Activated CD4-positive, alpha-beta T cell treated with anti-CD3 and anti-CD28 coated beads, Interleukin-2, Interleukin-4, amounts not matched to agents 100 ng/mL and 50 ng/mL, durations not matched to agents 16 hours and 8 hours (primary cell): ENCODE results near the gene ERVFRD-1.
"Not testable (repeated sequence)": the region's sequence is repeated elsewhere in the genome, so short reads cannot be mapped to it uniquely, and the experiment has no call there.

ENCODE experiments used
- DNase-seq: peaks from one replicate; pipeline ENCODE4 v3.0.0-alpha.2; 2020; ENCODE audit warnings: low spot score

The ERVFRD-1 gene

GRCh38 chr6:11128608-11129007 lies 17.1 kb upstream of the ERVFRD-1 start:
- no peak for DNase-seq

- no peak for DNase-seq
These were observed 15.4 kb upstream of the ERVFRD-1 start for GRCh38 chr6:11126876-11127275.

GRCh38 chr6:11123978-11124377 lies 12.5 kb upstream of the ERVFRD-1 start:
- no peak for DNase-seq

- DNase-seq = no peak
These were observed 10.9 kb upstream of the ERVFRD-1 start for GRCh38 chr6:11122380-11122779.

GRCh38 chr6:11121851-11122250 lies 10.3 kb upstream of the ERVFRD-1 start:
- no peak for DNase-seq

GRCh38 chr6:11120271-11121005 lies 8.9 kb upstream of the ERVFRD-1 start:
- no peak for DNase-seq

GRCh38 chr6:11115808-11116536 lies 4.4 kb upstream of the ERVFRD-1 start:
- not testable (repeated sequence) for DNase-seq

- no peak for DNase-seq
These were observed 1.5 kb upstream of the ERVFRD-1 start for GRCh38 chr6:11113038-11113437.

GRCh38 chr6:11111769-11112437 lies 378 bp upstream of the ERVFRD-1 start:
- DNase-seq = no peak

GRCh38 chr6:11108726-11109125 lies 2.8 kb downstream of the ERVFRD-1 start:
- no peak for DNase-seq

- DNase-seq = no peak
These were observed 8.5 kb downstream of the ERVFRD-1 start for GRCh38 chr6:11103065-11103464.

GRCh38 chr6:11101417-11101816 lies 10.1 kb downstream of the ERVFRD-1 start:
- DNase-seq = no peak

GRCh38 chr6:11098004-11098403 lies 13.5 kb downstream of the ERVFRD-1 start:
- DNase-seq = no peak

- no peak for DNase-seq
These were observed 14.0 kb downstream of the ERVFRD-1 start for GRCh38 chr6:11097476-11097875.

GRCh38 chr6:11096109-11096508 lies 15.4 kb downstream of the ERVFRD-1 start:
- DNase-seq = peak; percentile 35

GRCh38 chr6:11094941-11095340 lies 16.6 kb downstream of the ERVFRD-1 start:
- DNase-seq = no peak

GRCh38 chr6:11094411-11094851 lies 17.1 kb downstream of the ERVFRD-1 start:
- peak; percentile 66 for DNase-seq

- DNase-seq = peak; percentile 97
These were observed 17.7 kb downstream of the ERVFRD-1 start, which contains the start of gene SMIM13 for GRCh38 chr6:11093626-11094410. Gene SMIM13 (plus strand): TSS chr6:11093834. CDS start chr6:11094314, 480 bp downstream.

GRCh38 chr6:11093376-11093625 lies 18.2 kb downstream of the ERVFRD-1 start:
- DNase-seq = no peak

GRCh38 chr6:11092668-11093375 lies 18.7 kb downstream of the ERVFRD-1 start:
- DNase-seq = peak; percentile 45

GRCh38 chr6:11091141-11091540 lies 20.4 kb downstream of the ERVFRD-1 start:
- DNase-seq = not testable (repeated sequence)

- DNase-seq = no peak
These were observed 21.8 kb downstream of the ERVFRD-1 start for GRCh38 chr6:11089695-11090094.
